HK-2 (cell line): Measurements from ENCODE around the gene DFFB.
A peak's percentile ranks its signal among the peaks of the same experiment; 100 is the strongest.

Experiments
- DNase-seq: peaks from one replicate; pipeline ENCODE4 v3.0.0-alpha.2; 2018; ENCODE audit not compliant: unreplicated experiment

Gene DFFB

GRCh38 chr1:3831689-3832088 lies 25.6 kb upstream of the DFFB start:
- DNase-seq = no peak

DNA sequence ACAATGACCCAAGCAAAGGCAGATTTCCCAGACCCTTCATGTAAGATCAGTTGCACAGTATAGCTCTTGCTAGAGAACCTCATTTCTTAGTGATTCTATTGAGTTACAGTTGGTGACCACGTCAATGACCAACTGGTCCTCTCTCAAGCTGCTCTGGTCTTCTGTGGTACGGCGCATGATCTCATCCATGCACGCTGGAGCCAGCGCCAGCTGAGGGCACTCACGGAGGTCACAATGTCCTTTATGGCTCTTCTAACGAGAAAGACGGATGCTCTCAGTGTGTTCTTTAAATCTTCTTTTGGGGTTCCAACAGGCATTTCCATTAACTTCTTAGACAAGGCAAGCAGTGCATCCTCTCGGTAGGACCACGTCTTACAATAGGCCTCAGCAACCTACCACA lies 22.6 kb upstream of the DFFB start:
- DNase-seq = no peak

GRCh38 chr1:3836421-3836820 lies 20.9 kb upstream of the DFFB start:
- no peak for DNase-seq

- DNase-seq = no peak
Measured at GRCh38 chr1:3837200-3837599, 20.1 kb upstream of the DFFB start.

- DNase-seq = no peak
Measured at GRCh38 chr1:3837685-3838084, 19.6 kb upstream of the DFFB start.

DNA sequence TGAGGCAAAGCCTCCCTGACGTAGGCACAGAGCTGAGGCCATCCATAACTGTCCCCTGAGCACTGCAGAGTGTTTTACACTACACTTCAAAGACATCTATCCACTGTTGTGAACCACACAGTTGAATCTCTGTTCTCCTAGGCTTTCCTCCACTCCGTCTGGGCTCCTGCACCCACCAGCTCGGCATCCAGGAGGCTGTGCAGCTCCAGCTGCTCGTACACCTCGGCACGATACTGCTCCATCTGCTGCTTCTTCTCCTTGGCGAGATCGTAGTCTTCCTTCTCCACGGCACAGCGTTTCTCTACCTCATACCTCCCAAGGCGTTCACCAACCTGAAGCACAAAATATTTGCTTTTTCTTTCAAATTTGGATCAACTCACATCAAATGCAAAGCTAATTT lies 18.5 kb upstream of the DFFB start:
- no peak for DNase-seq

GRCh38 chr1:3841491-3841890 lies 15.8 kb upstream of the DFFB start:
- DNase-seq = no peak

DNA sequence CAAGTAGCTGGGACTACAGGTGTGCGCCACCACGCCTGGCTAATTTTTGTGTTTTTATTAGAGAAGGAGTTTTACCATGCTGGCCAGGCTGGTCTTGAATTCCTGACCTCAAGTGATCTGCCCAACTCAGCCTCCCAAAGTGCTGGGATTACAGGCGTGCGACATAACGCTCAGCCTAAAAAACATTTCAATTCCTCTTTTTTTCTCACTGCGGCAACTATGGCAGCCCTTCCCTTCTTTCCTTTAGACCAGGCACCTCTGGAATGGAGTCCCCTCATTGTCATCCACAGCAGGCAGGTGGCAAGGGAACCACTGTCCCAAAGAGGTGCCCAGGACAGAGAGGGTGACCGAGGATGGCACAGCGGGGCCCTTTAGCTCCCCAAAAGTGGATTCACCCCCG lies 14.4 kb upstream of the DFFB start:
- DNase-seq = no peak

DNA sequence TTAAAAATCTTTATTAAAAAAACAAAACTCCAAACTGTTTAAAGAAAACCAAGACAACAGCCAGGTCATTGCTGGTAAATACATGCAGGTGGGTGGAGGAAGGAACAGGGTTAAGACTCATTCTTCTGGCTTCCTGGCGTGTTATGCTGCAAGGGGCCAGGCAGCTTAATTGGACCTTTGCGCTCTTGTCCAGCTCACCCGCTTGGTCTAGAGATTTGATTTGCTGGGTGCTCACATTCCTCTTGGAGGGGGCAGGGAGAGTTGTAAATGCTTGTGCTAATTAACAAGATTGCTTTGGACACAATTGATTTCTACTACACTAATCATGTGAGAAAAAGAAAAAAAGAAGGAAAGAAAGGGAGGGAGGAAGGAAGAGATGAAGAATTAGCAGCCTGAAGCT lies 10.7 kb upstream of the DFFB start:
- DNase-seq = no peak

GRCh38 chr1:3847081-3847480 lies 10.2 kb upstream of the DFFB start:
- no peak for DNase-seq

DNA sequence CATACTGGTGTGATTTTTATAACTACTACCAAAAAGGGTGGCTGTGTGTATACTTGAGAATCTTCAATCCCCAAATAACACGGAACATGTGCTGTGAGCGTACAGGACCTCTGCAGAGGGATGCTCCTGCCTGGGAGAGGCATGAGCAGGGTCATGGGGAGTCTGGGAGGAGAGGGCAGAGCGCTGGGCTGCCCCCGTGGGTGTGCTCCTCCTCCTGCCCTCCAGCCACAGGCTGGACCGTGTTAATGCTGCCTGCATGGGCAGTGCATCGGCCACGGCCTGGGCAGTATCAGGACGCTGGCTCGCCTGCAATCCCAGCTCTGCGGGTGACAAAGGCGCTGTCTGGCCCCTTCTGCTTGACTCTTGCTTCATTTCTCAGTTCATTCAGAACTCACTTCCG lies 6.4 kb upstream of the DFFB start:
- no peak for DNase-seq

DNA sequence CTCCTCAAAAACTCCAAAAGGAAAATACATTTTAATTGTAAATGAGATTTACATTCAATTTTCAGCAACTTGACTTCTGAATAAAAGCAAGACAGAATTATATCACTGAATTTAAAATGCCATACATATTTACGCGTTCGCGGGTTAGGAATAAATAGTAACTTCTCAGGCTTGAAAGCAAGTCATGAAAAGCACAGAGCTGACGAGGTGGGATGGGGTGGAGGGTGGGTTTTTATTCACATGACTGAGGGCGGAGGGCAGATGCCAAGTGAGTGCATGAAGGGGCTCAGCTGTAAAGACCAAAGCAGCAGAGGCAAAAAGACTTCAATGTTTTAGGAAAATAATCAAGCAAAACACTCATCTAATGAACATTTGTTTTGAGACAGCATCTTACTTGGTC lies 6.0 kb upstream of the DFFB start:
- no peak for DNase-seq

GRCh38 chr1:3852091-3852490 lies 5.2 kb upstream of the DFFB start:
- DNase-seq = no peak

DNA sequence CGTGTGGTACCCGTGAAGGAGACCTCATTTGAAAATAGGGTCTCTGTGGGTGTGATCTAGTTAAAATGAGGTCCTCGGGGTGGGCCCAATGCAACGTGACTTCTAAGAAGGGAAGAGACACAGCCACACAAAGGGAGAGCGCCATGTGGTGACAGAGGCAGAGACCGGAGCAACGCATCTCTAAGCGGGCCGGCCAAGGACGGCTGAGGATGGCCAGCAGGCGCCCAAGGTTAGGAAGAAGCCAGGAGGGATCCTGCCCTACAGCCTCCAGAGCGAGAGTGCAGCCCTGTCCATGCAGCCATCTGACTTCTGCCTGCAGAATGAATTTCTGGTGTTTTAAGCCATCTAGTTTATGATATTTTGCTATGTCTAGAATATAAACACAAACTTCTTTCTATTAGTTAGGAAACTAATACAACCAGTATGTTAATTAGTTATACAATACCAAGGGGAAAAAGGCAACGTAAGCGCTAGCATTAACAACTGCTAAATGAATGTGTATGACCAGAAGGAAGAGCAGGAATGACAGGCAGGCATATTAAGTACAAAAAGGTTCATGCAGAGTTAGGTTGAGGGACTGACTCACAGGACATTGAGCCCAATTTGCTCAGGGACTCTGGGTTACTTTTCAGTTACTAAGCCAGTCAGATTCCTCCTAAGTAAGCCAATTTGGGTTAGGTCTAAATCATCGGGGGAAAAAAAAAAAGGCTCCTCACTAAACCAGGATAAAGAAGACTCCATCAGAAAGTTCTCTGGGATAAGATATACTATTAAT lies 4.4 kb upstream of the DFFB start:
- no peak for DNase-seq

- peak; percentile 18 for DNase-seq
Measured at GRCh38 chr1:3857791-3858129, 484 bp downstream of the DFFB start.

DNA sequence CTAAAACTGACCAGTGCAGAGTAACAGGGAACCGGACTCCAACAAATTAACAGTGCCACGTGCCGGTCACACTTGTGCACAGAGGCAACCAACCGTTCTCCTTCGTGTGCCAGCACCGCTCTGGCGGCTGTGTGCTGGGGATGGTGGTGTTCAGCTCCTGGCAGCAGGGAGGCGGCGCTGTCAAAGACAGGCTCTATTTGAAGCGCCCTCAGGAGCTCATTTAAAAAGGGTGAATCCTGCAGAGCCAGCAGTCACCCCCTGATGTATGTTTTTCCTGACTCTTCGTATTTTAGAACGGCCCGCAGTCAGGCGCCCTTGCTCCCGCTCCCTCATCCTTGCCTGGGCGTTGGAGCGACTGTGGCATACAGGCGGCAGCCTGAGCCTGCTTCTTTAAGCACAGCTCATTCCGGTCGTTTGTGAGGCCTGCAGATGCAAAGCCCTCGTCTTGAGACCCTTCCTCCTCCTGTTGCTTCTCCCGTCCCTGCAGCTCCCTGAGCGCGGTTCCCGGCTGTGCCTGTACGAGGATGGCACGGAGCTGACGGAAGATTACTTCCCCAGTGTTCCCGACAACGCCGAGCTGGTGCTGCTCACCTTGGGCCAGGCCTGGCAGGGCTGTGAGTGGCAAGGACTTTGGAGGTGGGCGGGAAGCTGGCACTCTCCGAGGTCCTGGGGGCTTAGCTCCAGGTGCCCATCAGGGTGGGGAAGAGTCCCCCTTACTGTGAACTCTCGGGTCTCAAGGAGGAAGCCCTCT lies 1.1 kb downstream of the DFFB start:
- DNase-seq = peak; percentile 27

DNA sequence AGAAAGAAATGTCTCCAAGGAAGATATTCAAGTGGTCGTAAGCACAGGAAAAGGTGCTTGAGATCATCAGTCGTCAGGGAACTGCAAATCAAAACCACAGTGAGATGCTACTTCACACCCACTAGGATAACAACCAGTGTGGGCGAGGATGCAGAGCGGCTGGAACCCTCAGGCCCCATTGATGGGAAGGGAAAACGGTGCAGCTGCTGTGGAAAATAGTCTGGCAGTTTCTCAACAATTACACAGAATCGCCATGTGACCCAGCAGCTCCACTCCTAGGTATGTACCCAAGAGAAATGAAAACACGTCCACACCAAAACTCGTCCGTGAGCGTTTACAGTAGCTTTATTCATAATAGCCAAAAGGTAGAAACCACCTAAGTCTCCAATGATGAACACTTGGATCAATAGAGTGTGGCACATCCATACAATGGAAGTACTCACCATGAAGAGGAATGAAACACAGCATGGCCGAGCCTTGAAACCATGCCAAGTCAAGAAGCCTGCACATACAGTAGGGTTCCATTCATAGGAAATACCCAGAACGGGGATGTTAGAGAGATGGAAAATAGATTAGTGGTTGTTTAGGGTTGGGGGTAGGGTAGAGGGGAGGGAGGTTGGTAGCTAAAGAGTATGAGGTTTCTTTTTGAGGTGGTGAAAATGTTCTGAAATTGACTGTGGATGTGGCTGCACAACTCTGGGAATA lies 6.1 kb downstream of the DFFB start:
- no peak for DNase-seq

DNA sequence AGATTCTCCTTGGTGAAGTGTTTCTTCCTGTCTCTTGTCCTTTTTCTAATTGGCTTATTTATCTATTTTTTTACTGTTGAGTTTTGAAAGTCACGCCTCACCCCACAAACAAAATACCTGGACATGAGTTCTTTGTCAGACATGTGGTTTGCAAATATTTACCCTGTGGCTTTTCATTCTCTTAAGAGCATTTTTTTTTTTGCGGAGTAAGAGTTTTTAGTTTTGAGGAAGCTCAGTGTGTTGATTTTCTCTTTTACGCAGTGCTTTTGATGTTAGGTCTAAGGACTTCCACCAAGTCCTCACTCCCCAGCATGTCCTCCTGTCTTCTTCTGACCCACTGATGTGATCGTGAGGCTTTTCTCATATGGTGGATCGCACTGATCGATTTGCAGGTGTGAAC lies 7.6 kb downstream of the DFFB start:
- no peak for DNase-seq

GRCh38 chr1:3865606-3866160 lies 8.4 kb downstream of the DFFB start:
- no peak for DNase-seq

GRCh38 chr1:3868464-3869006 lies 11.3 kb downstream of the DFFB start:
- DNase-seq = no peak

DNA sequence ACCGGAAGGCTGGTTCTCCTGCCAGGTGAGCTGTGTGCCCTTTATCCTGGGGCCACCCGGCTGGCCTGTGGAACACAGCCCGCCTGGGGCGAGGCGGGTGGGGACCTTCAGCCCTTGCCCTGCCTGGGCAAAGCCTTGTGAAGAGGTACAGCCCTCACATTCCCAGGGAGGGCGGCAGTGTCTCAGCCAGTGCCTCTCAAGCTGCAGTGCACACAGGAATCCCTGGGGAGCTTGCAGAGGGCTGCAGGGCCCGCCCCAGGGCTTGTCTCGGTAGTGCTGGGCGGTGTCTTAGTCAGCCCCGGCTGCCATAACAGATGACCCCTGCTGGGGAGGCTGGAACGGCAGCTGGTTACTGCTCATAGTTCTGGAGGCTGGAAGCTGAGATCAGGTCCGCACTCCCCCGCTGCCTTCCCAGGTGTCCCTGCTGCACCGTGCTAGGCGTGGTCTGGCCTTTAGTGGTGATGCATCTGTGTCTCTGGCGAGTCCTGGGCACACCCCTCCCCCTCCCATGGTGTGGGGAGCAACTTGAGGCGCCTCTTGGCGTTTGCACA lies 12.6 kb downstream of the DFFB start:
- peak; percentile 14 for DNase-seq

GRCh38 chr1:3871451-3871805 lies 14.2 kb downstream of the DFFB start:
- no peak for DNase-seq
